HAP-1 (cell line): ENCODE results near the gene CHAC2.
"Not testable (repeated sequence)": the region's sequence is repeated elsewhere in the genome, so short reads cannot be mapped to it uniquely, and the experiment has no call there.

Experiments
- DNase-seq, 2 experiments: peaks; one replicate each; pipeline ENCODE4 v3.0.0-alpha.2; 2016 to 2020; ENCODE audit warnings: low spot score in 2 of 2
- H3K27me3 ChIP-seq: fragments of 250-450 bp; sonication (Bioruptor Pico); 2 replicates; pipeline ENCODE4 v1.5.1; 2020; ENCODE audit warnings: low read depth, mild to moderate bottlenecking, moderate library complexity
- H3K36me3 ChIP-seq: fragments of 250-450 bp; sonication (Bioruptor Pico); replicated peaks from 2 replicates; pipeline ENCODE4 v1.5.1; 2020; ENCODE audit warnings: mild to moderate bottlenecking
- H3K4me1 ChIP-seq: fragments of 250-450 bp; sonication (Bioruptor Pico); 2 replicates; pipeline ENCODE4 v1.5.1; 2020; ENCODE audit warnings: mild to moderate bottlenecking
- H3K4me3 ChIP-seq: fragments of 250-450 bp; sonication (Bioruptor Pico); 2 replicates; pipeline ENCODE4 v1.5.1; 2020; ENCODE audit warnings: mild to moderate bottlenecking, moderate library complexity
- H3K9me3 ChIP-seq: fragments of 250-450 bp; sonication (Bioruptor Pico); 2 replicates; pipeline ENCODE4 v1.5.1; 2020; ENCODE audit warnings: mild to moderate bottlenecking, moderate library complexity
- in situ Hi-C: fragments of 300-500 bp; cut with MboI; formaldehyde crosslinking; loops from 3 replicates; pipeline ENCODE4 v1.14.3; 2020; ENCODE audit warnings: low sequenced_read_pairs, inconsistent platforms, mixed read lengths

CHAC2 gene

DNA sequence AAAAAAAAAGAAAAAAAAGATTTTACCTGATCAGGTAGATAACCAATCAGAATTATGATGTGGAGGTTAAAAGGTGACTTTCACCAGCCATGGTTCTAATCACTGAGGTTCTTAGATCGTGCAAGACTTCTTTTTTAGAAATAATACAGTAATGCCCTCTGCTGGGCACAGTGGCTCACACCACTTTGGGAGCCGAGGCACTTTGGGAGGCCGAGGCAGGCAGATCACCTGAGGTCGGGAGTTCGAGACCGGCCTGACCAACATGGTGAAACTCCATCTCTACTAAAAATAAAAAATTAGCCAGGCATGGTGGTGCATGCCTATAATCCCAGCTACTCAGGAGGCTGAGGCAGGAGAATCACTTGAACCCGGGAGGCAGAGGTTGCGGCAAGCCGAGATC, 56.0 kb downstream of the CHAC2 start:
- H3K4me1 ChIP-seq, H3K36me3 ChIP-seq, H3K9me3 ChIP-seq, H3K27me3 ChIP-seq, in situ Hi-C loops, H3K4me3 ChIP-seq: not testable (repeated sequence)
- peak in 1 of 2 experiments; percentile 38 for DNase-seq
